ENCODE data around the gene MAPK12. TPM values are rescaled to one million over a fixed set of nuclear protein-coding genes. Genes with fewer than 3 reads are reported as not detected.

MAPK12 gene
- total and polyA plus RNA-seq, 2 donors (not counting 3 experiments of a cell fraction or from before 2014, with no cell fraction given): 72.3 to 86.8 TPM

DNA sequence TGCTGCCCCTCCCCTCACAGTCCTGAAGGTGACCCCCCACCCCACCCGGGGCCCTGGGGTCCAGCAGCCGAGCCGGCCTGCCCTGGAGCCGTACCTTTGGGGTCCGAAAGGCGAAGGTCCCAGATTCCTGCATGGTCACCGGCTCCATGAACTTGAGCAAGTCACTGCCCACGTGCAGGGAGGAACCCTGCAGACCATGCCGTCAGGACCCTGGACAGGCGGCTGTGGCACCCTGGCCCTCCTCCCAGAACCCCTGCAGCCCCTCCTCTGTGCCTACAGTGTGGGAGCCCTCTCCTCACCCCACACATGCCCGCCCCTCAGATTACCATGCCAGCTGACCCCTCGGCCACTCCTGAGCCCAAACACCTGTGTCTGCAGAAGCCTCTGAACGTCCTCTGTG is 23.0 kb upstream of the MAPK12 start:
- no peaks in the 10 kb centered on the region for H3K9me1 ChIP-seq (replicated peaks; ENCODE audit: control insufficient read depth, extremely low read depth, insufficient read depth, low read length)
- FAIRE-seq: no peak
- dilution Hi-C loops (cut with MboI; ENCODE audit: extremely low pct_ligation_motif_present, low sequenced_read_pairs) (no loop called here), intact Hi-C loops (cut with micrococcal nuclease) (no loop called here)
- no peaks in the 10 kb centered on the region for H3K27me3 ChIP-seq (ENCODE audit: control insufficient read depth in 2 of 2, insufficient read depth in 2 of 2, low read length in 2 of 2)
- peaks cover 2% of the 10 kb centered on the region for H3K4me1 ChIP-seq (ENCODE audit: control insufficient read depth, extremely low read depth, insufficient read depth, low read length)
- no peak overlapping the region for H3K9ac ChIP-seq (replicated peaks; ENCODE audit: extremely low read depth, insufficient read depth, low read length)
- no peak overlapping the region for H3K4me3 ChIP-seq (replicated peaks in 1 of 3; ENCODE audit: insufficient read depth in 1 of 3, low read depth in 1 of 3, low read length in 3 of 3)
- peaks cover 8% of the 10 kb centered on the region for H3K79me2 ChIP-seq (ENCODE audit: control insufficient read depth, insufficient read depth, low read length)
- no TSS peak for BruUV-seq (replicated peaks)
- H3K36me3 ChIP-seq (ENCODE audit: control insufficient read depth in 2 of 2, extremely low read depth in 1 of 2, insufficient read depth in 2 of 2, low read length in 2 of 2): peaks cover 32 to 78% of the 10 kb centered on the region in 2 experiments
- H3K4me2 ChIP-seq (ENCODE audit: insufficient read depth, low read length): no peak overlapping the region
- CTCF ChIA-PET: no interaction called here
- no peak overlapping the region for H2AFZ ChIP-seq (ENCODE audit: low read depth, low read length)
- no peak overlapping the region for H3K27ac ChIP-seq (ENCODE audit: insufficient read depth, low read depth, low read length)
- no peak for TF ChIP-seq MYC (IDR thresholded peaks at IDR 0.05; ENCODE audit: low read depth, low read length)
- TF ChIP-seq GATA2 (IDR thresholded peaks at IDR 0.05; ENCODE audit: insufficient read depth, insufficient read length, low read depth, low read length): no peak
- no peak for TF ChIP-seq FOS (IDR thresholded peaks at IDR 0.05; ENCODE audit: borderline replicate concordance, insufficient read depth, low read length)
- TF ChIP-seq MAX (IDR thresholded peaks at IDR 0.05; ENCODE audit: insufficient read depth, insufficient read length): no peak
- TF ChIP-seq POLR2AphosphoS5 (IDR thresholded peaks at IDR 0.05; ENCODE audit: insufficient read depth, low read depth, low read length): no peak
- no peak for TF ChIP-seq JUN (IDR thresholded peaks at IDR 0.05; ENCODE audit: borderline replicate concordance, insufficient read depth, insufficient read length, low read depth)
- TF ChIP-seq EZH2 (IDR thresholded peaks at IDR 0.05; ENCODE audit: borderline replicate concordance, low read depth, low read length, severe bottlenecking): no peak
- TF ChIP-seq, protein P1, sequence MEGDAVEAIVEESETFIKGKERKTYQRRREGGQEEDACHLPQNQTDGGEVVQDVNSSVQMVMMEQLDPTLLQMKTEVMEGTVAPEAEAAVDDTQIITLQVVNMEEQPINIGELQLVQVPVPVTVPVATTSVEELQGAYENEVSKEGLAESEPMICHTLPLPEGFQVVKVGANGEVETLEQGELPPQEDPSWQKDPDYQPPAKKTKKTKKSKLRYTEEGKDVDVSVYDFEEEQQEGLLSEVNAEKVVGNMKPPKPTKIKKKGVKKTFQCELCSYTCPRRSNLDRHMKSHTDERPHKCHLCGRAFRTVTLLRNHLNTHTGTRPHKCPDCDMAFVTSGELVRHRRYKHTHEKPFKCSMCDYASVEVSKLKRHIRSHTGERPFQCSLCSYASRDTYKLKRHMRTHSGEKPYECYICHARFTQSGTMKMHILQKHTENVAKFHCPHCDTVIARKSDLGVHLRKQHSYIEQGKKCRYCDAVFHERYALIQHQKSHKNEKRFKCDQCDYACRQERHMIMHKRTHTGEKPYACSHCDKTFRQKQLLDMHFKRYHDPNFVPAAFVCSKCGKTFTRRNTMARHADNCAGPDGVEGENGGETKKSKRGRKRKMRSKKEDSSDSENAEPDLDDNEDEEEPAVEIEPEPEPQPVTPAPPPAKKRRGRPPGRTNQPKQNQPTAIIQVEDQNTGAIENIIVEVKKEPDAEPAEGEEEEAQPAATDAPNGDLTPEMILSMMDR (IDR thresholded peaks at IDR 0.05; ENCODE audit: extremely low read depth in 1 of 2, insufficient read depth in 1 of 2, low read depth in 1 of 2, low read length in 2 of 2): no peak
- no peak for TF ChIP-seq POLR2A (IDR thresholded peaks at IDR 0.05; ENCODE audit: low read depth, low read length)
- no peaks in the 10 kb centered on the region for H3K9me3 ChIP-seq (replicated peaks; ENCODE audit: control insufficient read depth, insufficient read depth, low read length)
- DNase-seq (ENCODE audit: low read depth, low spot score): no peak
- POLR2A ChIA-PET: no interaction called here
- H4K20me1 ChIP-seq (replicated peaks; ENCODE audit: control insufficient read depth, extremely low read depth, insufficient read depth, low read length): no peaks in the 10 kb centered on the region

All from endothelial cell of umbilical vein (primary cell).